Limb (tissue), 2 donors: ENCODE data around the gene OR10A3.
"Not testable (repeated sequence)": the region's sequence is repeated elsewhere in the genome, so short reads cannot be mapped to it uniquely, and the experiment has no call there.

Experiments
- DNase-seq, 2 donors: peaks; one replicate each; pipeline ENCODE4 v3.0.0-alpha.2; 2016; ENCODE audit errors: extremely low spot score in 2 of 2

OR10A3 gene, protein sequence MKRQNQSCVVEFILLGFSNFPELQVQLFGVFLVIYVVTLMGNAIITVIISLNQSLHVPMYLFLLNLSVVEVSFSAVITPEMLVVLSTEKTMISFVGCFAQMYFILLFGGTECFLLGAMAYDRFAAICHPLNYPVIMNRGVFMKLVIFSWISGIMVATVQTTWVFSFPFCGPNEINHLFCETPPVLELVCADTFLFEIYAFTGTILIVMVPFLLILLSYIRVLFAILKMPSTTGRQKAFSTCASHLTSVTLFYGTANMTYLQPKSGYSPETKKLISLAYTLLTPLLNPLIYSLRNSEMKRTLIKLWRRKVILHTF

DNA sequence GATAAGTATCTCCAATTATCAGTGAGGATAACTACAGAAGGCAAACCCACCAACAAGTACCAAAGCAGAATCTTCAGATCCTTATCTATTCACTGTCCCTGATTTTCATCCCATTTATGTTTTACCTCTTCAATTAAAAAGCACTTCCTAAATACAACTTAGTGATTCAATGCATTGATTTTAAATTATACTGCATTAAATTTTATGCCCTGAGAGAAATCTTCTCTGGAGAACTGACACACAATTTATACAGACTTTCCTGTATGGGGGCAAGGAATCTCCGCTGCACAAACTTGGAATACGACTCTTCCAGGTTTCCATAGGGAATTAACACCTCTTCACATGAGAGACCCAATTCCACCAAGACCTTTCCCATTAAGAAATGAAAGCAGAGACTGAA lies at the start of gene OR10A3:
OR10A3 (minus strand) TSS at position 101 of the 400 bp plus-strand sequence. CDS start 2,188 bp downstream, outside the sequence.
- no peak for DNase-seq

DNA sequence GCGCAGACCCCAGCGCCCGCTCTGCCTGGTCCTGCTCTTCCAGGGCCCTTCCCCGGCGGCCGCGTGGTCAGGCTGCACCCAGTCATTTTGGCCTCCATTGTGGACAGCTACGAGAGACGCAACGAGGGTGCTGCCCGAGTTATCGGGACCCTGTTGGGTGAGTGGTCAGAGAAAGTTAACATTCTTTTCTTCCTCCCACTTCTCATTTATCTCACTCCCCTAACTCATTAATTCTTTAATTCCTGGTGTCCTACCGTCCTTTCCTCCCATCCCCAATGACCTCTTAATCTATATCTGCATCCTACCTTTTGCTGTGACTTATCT lies 46.0 kb upstream of the OR10A3 start:
- not testable (repeated sequence) for DNase-seq

DNA sequence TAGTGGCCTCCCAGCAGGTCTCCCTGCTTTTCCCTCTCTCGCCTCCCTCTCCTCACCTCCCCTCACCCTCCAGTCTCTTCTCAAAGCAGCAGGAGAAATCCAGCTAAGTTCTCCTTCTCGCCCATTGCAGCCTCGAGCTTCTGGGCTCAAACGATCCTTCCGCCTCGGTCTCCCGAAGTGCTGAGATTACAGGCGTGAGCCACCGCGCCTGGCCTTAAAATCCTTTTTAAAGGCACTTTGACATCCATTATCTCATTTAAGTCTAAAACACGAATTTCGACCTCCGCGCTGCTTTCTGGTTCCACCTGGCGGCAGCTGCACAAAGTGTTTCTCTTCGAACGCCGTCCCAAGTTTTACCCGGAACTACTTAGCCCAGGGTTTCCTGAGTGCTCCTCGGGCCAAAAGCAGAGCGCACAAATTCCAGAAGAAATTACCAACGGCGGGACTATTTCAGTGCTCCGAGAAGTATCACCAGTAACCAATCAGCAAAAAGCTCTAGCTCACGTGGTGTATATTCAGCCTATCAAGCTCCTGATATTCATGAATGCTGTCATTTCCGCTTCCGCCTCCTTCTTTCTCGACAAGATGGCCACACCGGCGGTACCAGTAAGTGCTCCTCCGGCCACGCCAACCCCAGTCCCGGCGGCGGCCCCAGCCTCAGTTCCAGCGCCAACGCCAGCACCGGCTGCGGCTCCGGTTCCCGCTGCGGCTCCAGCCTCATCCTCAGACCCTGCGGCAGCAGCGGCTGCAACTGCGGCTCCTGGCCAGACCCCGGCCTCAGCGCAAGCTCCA lies 45.5 kb upstream of the OR10A3 start, which contains the start of gene EIF3F:
EIF3F (plus strand) TSS at position 570 of the 792 bp plus-strand sequence; CDS start at position 586, 16 bp downstream.
- peak; percentile 92 to 100 for DNase-seq

DNA sequence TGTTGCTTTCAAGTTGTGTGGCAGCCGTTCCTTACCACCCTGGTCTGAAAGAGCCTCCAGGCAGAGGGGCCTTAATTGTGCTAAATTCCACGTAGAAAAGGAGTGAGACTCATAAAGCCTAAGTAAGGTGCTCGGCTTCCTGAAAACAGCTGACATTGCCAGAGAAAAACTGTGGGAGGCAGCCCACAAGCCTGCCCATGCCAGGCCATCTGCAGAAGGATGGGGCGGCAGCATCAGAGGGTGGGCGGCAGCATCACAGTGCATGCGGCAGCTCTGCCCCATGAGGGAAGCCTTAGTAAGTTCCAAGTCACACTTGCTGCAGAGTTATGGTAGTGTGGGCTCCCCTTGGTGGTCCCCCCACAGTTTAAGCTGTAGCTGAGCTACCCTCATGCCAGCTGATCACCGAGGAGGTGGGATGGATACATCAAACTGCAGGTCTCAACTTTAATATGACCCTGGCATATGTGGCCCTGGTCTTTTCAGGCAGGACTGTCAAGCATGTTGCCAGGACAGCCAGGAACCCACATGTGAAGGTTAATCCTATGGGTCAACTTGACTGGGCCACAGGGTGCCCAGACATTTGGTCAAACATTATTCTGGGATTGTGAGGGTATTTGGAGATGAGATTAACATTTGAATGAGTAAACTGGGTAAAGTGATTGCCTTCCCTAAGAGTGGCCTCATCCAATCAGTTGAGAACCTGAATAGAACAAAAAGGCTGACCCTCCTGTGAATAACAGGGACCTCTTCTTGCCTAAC lies 42.5 kb upstream of the OR10A3 start:
- no peak for DNase-seq

DNA sequence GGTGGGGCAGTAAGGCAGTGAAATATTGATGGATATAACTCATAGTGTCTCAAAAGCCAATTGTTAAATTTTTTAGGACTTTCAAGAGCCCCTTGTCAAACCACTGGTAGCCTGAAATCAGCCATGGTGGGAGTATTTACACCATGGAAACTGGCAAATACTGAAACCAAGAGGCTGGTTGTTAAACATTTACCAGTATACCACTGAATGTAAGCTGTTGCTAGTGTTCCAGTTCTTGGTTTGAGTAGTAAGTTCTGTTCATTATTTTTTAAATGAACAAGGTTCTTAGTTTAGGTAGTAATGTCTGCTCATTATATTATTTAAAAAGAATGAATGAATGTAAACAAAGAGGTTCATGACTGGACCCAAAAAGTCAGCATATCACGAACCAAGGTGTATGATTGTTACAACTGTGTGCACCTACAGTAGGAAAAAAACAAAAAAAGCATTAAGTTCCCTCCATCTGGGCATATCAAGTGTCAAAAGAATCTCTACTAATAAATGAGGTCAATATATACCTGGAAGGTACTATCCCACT lies 41.1 kb upstream of the OR10A3 start:
- DNase-seq: no peak

DNA sequence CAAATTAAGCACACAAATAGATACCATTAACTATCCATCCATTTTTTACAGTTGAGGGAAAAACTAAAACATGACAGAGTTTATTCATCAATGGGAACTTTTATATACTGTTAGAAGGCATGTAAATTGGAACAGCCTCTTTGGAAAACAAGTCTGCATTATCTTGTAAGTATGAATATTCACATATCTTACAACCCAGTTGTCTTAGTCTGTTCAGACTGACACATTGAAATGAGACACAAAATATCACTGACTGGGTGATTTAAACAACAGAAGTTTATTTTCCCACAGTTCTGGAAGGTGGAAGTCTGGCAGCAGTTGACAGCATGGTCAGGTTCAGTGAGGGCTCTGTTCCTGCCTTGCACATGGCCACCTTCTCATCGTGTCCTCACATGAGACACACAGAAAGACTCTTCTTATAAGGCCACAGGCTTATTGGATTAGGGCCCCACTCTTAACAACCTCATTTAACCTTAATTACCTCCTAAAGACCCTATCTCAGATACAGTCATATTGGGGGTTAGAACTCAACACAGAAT lies 40.2 kb upstream of the OR10A3 start:
- DNase-seq: no peak

DNA sequence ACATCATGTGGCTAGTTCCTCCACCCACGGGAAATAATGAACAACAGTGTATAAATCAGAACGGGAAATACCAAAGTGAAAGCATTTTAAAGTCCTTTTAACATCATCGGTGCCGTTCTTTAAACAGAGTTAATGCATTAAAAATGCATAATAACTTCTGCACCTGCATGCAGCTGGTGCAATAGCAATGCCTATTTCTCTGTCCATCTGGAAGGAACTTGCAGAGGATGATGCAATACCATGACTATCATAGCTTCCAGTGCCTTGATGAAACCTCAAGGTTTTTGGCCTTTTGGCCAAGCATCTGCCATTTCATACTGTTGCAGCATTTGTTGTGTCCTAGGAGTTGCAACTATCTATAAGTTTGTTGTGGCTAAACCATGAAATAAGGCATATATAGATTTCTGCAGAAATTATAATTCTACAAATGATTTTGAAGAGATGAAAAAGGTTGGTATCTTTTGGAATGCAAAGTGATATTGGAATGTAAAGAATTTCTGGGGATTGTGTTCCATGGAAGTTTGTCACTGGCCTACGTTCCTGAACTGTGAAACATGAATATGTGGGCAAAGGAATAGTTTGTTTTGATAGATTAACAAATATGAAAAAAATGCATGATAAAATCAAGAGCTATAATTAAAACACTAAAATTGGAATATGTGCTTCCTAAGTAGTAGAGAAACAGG lies 35.9 kb upstream of the OR10A3 start:
- DNase-seq: no peak

DNA sequence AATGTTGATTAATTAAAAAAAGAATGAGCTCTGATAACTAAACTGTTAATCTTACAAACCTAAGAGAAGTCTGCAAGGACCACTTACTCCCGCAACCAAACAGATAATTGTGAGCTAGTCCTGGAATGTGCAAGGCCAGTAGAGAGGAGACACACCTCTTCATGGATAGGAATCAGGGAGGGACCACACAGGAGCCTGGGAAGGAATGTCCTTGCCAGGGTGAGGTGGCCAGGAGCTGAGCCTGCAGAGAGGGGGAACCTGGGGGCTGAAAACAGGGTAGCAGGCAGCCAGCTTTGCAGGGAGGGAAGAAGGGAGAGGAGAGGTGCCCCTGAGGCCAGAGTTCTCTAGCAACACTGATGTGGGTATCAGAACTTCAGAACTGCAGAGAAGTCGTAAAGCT lies 33.2 kb upstream of the OR10A3 start:
- no peak for DNase-seq

DNA sequence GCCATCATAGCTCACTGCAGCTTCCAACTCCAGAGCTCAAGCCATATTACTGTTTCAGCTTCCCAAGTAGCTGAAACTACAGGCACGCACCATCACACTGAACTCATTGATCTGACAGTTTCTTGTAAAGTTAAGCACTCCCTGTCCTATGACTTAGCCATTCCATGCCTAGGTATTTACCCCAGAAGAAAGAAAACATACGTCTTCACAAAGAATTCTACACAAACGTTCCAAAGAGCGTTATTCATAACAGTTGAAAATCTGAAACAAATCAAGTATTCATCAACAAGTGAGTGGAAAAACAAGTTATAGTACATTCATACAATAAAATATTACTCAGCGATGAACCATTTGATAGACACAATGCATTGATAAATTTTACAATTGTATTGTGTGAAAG lies 31.5 kb upstream of the OR10A3 start:
- no peak for DNase-seq

DNA sequence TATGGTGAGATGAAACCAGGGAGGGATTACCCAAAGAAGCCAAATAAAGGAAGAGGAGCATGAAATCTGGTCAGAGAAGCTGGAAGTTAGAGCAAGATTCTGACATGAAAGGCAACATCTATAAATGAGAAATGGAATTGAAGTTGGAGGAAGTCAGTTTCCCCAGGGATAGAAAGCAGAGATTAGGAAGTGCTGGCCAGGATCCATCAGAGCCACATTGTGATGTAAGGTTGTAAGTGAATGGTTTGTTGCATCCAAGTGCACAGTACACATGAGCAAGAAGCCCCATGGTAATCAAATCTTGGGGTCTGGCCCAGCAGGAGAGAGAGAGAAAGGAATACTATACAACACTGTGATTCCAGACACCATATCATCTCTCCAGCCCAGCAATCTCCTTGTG lies 30.3 kb upstream of the OR10A3 start:
- no peak for DNase-seq

DNA sequence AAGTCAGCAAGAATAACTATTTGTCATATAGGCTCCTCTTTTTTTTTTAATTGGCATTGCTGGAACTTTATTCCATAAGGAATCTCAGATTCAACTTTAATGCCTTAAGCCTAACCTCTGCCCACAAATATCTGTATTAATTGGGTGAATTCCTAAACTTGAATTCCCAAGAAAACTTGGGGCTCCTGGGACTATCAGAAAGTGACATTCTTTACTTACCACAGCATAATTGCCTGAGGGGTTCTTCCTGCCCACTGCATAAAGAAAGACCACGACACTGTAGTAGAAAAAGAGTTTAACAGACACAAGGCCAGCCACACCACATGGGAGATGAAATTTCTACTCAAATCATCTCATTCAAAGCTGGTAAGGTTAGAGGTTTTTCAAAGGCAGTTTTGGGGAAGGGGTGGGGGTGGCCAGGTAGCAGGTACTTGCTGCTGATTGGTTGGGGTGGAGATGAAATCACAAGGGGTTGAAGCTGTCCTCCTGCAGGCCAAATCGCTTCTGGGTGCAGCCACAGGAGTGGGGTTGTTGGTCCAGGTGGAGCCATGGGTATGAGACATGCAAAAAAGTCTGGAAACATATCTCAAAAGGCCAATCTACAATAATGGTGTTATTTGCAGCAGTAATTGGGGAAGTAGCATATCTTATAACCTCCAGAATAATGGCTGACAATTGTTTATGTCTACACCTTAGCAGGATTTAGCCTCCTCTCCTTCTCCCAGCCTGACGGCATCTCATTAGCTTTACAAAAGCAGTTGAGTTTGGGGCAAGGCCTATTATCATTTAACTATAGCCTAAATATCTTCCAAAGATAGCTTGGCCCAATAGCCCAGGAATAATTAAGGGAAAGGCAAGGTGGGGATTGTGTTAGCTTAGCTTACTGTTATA lies 28.5 kb upstream of the OR10A3 start:
- no peak for DNase-seq

DNA sequence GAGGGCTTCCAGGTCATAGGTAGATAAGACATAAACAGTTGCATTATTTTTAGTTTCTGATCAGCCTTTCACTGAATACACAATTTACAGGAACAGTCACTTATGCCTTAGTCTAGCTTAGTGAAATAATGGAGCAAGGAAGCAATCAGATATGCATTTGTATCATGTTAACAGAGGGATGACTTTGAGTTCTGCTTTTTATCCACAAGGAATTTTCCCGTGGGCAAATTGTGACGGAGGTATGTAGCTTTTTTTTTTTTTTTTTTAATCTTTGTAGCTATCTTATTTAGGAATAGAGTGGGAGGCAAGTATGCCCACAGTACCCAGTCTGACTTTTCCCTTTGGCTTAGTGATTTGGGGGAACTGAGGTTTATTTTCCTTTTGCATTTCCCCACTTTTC lies 27.2 kb upstream of the OR10A3 start:
- no peak for DNase-seq

DNA sequence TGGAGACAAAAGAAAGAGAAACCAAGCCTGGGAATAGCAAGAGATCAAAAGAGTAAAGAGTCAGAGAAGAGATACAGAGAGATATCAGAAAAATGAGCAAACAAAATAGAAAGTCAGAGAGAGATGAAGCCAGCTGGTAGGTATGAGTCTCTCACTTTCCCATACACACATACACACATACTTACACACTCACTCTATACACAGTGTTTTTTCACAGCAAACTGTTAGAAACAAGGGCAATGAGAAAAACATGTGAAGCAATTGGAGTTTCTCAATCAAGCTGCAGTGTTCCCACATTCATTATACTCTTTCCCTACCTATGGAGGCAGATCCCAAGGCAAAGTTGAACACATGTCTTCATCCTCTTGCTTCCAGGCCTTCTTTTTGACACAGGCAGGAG lies 26.3 kb upstream of the OR10A3 start:
- no peak for DNase-seq

DNA sequence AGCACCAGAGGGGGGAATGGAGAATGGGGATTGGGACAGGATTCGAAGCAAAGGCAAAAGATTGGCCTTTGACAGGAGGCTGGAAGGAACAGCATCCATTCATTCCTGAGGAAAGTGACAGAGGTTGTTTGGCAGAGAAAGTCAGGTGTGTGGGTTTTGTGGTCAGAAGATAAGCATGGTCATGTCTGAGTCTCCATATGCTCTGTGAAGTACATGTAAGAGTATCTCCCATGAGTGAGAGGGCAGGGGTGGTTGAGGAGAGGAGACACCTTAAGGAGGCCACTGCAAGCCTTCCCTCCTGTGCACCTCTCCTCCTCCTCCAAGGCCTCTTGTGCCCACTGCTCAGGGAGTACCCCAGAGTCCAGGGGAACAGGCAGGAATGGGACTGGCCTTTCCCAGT lies 25.6 kb upstream of the OR10A3 start:
- no peak for DNase-seq

DNA sequence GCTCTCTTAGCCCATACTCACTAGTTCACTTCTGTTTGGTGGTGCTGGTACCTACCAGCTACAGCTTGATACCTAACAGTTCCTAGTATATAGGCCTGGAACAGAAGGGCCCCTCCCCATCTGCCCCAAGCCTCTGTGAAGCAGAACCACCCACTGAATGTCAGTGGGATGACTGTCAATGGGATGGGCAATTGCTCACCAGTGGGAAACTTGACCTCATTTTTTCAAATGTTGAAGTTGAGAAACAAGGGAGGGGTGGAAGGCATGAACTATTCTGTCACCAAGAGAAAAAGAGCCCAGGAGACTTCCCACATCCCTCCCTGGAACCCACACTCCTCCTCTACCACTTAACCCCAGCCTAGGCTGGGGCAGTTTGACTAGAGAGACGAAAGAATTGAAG lies 23.9 kb upstream of the OR10A3 start, which contains the start of gene NLRP10:
NLRP10 (minus strand) TSS at position 62 of the 400 bp plus-strand sequence. CDS start 1,952 bp downstream, outside the sequence.
- DNase-seq: no peak

DNA sequence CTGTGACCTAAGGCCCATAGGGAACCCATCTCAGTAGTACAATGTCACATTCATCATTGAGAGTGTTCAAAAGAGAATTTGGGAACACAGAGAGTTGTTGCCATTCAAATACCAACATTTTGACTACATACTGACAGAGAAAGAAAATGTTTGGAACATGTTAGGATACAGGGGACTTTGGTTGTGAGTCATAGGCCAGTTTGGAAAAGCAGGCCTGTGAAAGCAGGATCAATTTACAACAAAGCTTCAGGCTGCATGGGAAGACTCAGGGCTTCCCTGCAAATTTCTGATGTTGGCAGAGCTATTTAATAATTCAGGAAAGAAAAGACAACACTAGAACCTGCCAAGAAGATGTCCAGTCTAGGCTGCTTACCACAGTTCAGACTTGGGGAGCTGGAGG lies 23.4 kb upstream of the OR10A3 start:
- no peak for DNase-seq

DNA sequence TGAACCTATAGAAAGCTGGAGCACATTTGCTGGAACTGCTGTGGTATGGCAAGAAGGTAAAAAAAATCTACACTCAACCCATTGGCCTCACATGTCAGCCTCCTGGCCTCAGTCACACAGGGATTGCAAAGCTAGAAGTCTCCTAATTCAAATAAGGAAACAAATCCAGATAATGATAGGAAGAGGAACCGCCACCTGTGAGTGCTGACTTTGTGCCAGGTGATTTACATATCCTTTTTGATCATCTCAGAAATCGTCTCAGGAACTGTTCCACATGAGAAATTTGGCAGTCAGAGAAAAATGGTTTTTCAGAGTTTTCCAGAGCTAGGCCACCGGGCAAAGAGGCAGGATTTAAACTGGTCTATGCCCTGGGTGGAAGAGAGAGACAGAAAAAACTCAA lies 22.8 kb upstream of the OR10A3 start:
- no peak for DNase-seq

DNA sequence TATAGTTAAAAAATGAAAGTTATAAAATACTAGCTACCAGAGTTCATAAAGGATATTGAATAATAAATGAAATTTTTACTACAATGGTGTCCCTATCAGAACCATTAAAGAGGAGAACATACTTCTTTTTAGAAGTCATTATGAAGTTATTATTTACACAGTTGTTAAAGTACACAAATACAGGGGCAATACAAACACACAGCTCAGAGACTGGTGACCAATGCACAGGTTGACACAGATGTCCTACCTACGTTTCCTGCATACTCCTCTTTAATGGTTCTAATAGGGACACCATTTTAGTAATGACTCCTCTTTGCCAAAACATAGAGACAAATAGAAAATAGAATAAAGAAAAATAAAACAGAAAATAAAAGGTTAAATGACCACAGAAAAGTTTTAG lies 13.7 kb upstream of the OR10A3 start:
- no peak for DNase-seq

DNA sequence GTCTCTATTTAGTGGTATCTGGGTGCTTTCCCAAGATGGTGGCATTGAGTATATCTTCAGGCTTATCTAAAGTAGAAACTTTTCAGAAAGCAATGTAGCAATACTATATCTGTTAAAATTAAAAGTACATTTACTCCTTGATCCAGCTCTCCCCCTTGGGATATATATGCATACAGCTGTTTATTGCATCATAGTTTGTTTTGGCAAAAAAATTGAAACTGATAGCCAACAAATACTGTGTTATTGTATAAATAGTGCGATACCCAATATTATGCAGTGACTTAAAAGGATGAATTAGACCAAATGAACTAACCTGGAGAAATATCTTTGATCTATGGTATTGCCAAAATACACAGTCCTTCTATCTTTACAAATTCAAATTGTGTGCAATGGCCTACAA lies 8.4 kb upstream of the OR10A3 start:
- DNase-seq: no peak

DNA sequence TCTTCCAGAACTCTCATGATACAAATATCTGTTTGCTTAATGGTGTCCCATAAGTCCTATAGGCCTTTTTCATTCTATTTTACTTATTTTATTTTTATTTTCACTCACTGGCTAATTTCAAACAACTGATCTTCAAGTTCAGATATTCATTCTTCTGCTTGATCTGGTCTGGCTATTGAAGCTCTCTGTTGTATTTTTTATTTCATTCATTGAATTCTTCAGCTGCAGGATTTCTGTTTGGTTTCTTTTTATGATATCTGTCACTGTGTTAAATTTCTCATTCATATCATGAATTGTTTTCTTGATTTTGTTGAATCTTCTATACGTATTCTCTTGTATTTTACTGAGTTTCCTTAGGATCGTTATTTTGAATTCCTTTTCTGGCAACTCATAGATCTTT lies 2.6 kb upstream of the OR10A3 start:
- no peak for DNase-seq
